BE2C (cell line): Measurements from ENCODE around the gene GNG2.

ENCODE experiments used
- DNase-seq: peaks from one replicate; pipeline ENCODE4 v3.0.0-alpha.2; 2020
- H3K27me3 ChIP-seq: fragments of 250-450 bp; sonication (Bioruptor Pico); 2 replicates; pipeline ENCODE4 v1.5.1; 2020; ENCODE audit warnings: mild to moderate bottlenecking
- H3K36me3 ChIP-seq: fragments of 250-450 bp; sonication (Bioruptor Pico); 2 replicates; pipeline ENCODE4 v1.5.1; 2020; ENCODE audit warnings: mild to moderate bottlenecking
- H3K4me1 ChIP-seq: fragments of 250-450 bp; sonication (Bioruptor Pico); 2 replicates; pipeline ENCODE4 v1.5.1; 2020
- H3K4me3 ChIP-seq: 2 replicates; pipeline ENCODE4 v1.5.1; 2011; ENCODE audit warnings: low read depth, low read length
- H3K9me3 ChIP-seq: fragments of 250-450 bp; sonication (Bioruptor Pico); 2 replicates; pipeline ENCODE4 v1.5.1; 2020
- TF ChIP-seq, protein P1 (sequence below): IDR thresholded peaks from 2 replicates; pipeline ENCODE4 v1.5.1; 2012; ENCODE audit warnings: mild to moderate bottlenecking, low read depth, low read length

GNG2 gene

DNA sequence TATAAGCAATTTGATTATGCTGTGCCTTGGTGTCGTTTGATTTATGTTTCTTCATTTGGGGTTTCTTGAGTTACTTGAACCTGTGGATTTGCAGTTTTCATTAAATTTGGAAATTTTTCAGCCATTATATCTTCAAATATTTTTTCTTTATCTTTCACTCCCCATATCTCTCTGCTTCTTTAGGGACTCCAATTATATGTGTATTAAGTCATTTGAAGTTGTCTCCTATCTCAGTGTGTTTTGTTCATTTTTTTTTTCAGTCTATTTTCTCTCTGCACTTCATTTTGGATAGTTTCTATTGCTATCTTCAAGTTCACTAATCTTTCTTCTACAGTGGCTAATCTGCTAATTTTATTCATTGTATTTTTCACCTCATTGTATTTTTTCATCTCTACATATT lies 99.5 kb downstream of the GNG2 start:
- TF ChIP-seq, protein P1, sequence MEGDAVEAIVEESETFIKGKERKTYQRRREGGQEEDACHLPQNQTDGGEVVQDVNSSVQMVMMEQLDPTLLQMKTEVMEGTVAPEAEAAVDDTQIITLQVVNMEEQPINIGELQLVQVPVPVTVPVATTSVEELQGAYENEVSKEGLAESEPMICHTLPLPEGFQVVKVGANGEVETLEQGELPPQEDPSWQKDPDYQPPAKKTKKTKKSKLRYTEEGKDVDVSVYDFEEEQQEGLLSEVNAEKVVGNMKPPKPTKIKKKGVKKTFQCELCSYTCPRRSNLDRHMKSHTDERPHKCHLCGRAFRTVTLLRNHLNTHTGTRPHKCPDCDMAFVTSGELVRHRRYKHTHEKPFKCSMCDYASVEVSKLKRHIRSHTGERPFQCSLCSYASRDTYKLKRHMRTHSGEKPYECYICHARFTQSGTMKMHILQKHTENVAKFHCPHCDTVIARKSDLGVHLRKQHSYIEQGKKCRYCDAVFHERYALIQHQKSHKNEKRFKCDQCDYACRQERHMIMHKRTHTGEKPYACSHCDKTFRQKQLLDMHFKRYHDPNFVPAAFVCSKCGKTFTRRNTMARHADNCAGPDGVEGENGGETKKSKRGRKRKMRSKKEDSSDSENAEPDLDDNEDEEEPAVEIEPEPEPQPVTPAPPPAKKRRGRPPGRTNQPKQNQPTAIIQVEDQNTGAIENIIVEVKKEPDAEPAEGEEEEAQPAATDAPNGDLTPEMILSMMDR, result no peak
- Histone ChIP-seq H3K4me3 (no peak overlapping the region), H3K4me1 (no peaks in the 10 kb centered on the region; the same call in none of the 2 replicates), H3K36me3 (peaks cover 23% of the 10 kb centered on the region), H3K9me3 (no peaks in the 10 kb centered on the region), H3K27me3 (no peaks in the 10 kb centered on the region)
- no peak for DNase-seq

DNA sequence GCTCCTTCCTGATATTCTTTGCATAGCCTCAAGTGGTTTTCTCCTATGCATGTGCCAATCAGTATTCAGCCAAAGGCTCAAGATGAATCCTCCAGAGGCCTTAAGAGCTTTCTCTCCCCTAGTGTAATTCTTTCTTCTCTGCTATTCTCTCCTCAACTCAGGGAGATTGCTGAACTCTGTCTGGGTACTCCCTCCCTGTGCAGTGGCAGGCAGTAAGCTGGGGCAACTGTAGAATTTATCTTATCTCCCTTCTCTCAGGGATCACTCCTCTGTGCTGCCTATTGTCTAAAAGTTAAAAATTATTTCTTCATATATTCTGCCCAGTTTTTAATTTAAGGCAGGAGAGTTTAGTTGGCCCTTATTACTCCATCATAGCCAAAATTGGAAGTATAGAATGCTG lies 100.5 kb downstream of the GNG2 start:
- Histone ChIP-seq H3K9me3 (no peaks in the 10 kb centered on the region), H3K4me1 (no peaks in the 10 kb centered on the region; the same call in none of the 2 replicates), H3K36me3 (peaks cover 23% of the 10 kb centered on the region), H3K4me3 (no peak overlapping the region), H3K27me3 (no peaks in the 10 kb centered on the region)
- TF ChIP-seq, protein P1, result no peak
- no peak for DNase-seq

DNA sequence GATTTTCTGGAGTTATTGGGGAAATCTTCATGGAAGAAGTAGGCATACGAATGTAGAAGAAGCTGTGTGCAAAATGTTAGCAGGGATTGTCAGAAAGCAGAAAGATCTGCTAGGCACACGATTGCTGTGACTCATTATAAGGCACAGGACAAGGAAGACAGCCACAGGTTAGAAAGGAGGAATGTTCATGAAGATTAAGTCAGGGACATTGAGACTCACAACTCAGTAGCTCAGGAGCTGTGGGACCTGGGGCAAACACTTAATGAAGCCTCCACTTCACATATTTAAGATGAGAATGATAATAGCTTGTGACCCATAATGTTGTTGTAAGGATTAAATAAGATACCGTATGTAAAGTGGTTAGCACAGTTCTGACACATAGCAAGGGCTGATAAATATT lies 102.3 kb downstream of the GNG2 start:
- no peak overlapping the region for H3K4me3 ChIP-seq
- no peaks in the 10 kb centered on the region for H3K27me3 ChIP-seq
- no peak for DNase-seq

DNA sequence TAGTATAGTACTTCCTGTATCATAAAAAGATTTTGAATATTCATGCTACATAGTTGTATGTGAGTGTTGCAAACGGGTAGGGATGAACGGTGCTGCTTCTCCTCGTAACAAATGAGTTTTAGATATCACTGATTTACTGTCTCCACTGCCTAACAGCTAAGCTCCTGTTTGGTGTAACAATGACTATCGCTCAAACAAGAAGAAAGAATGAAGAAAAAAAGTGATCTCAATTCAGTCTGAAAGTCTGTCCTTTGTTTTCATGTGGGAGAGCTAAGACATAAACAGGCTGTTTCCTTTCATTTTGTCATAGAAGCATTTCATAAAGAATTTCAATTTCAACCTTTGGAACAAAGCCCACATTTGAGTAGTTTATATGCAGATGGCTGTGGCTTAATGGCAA lies 102.9 kb downstream of the GNG2 start:
- H3K4me3 ChIP-seq, result no peak overlapping the region
- TF ChIP-seq, protein P1, result no peak
- H3K9me3 ChIP-seq, result no peaks in the 10 kb centered on the region

More for the DNA sequence above, 102.3 kb downstream of the GNG2 start:
- TF ChIP-seq, protein P1, result no peak
- Histone ChIP-seq H3K9me3 (no peaks in the 10 kb centered on the region), H3K4me1 (no peaks in the 10 kb centered on the region; the same call in 1 of the 2 replicates), H3K36me3 (peaks cover 12% of the 10 kb centered on the region; the same call in 1 of the 2 replicates)

DNA sequence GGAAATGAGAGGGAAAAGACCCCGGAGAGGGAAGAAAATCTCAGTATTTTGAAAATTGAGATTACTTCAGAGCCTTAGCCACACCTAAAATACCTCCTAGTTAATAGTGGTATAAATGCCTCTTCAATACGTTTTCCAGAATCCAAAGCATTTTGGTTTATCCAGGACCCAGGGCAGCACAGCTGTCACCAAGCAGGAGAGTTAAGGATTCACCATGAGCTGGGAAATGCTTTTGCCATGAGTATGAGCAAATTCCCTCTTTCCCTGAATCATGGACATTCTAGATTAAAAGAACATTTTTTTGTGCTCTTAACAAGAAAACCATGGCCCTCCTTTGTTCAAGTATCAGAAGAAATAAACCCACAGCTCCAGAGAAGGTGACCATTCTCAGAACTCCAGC lies 107.1 kb downstream of the GNG2 start:
- TF ChIP-seq, protein P1, result no peak
- H3K36me3 ChIP-seq, result peaks cover 4% of the 10 kb centered on the region; the same call in 1 of the 2 replicates

More for the DNA sequence above, 102.9 kb downstream of the GNG2 start:
- peaks cover 12% of the 10 kb centered on the region; the same call in 1 of the 2 replicates for H3K36me3 ChIP-seq
- no peak for DNase-seq
- no peaks in the 10 kb centered on the region for H3K27me3 ChIP-seq
- H3K4me1 ChIP-seq, result no peaks in the 10 kb centered on the region; the same call in 1 of the 2 replicates

DNA sequence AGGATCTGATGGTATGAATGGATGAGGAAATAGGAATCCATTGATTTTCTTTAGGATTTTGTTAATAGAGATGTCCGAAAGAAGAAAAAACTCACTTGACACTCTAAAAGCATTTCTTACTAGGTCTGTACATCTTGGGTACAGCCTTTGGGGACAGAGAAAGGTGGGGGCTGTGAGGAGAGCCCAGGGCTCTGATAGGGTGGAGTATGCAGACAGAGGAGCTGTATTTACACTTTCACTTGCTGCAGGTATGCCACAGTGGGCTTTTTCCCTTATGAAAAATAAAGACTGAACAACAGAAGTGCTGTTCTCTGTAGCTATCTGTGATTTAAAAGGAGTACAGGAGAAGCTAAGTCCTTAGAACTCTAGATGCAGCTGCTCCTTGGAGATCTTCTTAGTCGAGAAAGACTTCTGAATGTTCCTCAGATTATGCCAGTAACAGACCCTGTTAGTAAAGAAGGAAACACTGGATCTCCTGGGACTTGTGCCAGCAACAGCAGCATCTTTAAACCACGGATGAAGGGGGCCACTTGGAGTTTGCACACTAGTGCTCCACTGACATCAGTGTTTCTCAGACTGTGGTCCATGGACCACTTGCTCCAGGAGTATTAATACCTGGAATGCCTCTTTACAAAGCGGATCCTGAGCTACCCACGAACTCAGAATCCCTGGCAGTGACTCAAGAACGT lies 109.6 kb downstream of the GNG2 start:
- Histone ChIP-seq H3K27me3 (no peaks in the 10 kb centered on the region), H3K4me3 (no peak overlapping the region), H3K9me3 (no peaks in the 10 kb centered on the region), H3K36me3 (no peaks in the 10 kb centered on the region), H3K4me1 (peaks cover 7% of the 10 kb centered on the region; the same call in 1 of the 2 replicates)
- no peak for DNase-seq
- TF ChIP-seq, protein P1, result no peak

More for the DNA sequence above, 107.1 kb downstream of the GNG2 start:
- peaks cover 3% of the 10 kb centered on the region; the same call in 1 of the 2 replicates for H3K4me1 ChIP-seq
- DNase-seq, result no peak
- no peaks in the 10 kb centered on the region for H3K27me3 ChIP-seq
- H3K4me3 ChIP-seq, result no peak overlapping the region
- no peaks in the 10 kb centered on the region for H3K9me3 ChIP-seq
